ENCODE measurements around the gene UCHL1. TPM values are rescaled to one million over a fixed set of nuclear protein-coding genes. Genes with fewer than 3 reads are reported as not detected.

Gene UCHL1
- 375 and 768 TPM in 2 replicates for total RNA-seq

DNA sequence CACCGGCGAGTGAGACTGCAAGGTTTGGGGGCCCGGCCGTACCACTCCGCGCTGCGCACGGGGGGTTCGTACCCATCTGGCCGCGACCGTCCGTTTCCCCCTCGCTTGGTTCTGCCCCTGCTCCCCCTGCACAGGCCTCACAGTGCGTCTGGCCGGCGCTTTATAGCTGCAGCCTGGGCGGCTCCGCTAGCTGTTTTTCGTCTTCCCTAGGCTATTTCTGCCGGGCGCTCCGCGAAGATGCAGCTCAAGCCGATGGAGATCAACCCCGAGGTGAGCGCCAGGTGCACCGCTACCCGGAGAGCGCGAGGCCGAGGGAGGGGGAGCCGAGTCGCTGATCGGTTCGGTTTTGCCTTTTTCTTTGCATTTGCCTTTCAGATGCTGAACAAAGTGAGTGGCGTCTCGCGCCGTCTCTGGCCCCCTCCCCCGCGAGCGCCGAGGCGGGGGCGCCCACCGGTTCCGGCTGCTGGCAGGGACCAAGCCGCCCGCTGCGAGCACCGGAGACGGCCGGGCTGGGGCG, at the start of gene UCHL1:
Gene UCHL1 (plus strand): TSS at position 189 of the 517 bp plus-strand sequence. CDS start 49 bp downstream, at position 238.

DNA sequence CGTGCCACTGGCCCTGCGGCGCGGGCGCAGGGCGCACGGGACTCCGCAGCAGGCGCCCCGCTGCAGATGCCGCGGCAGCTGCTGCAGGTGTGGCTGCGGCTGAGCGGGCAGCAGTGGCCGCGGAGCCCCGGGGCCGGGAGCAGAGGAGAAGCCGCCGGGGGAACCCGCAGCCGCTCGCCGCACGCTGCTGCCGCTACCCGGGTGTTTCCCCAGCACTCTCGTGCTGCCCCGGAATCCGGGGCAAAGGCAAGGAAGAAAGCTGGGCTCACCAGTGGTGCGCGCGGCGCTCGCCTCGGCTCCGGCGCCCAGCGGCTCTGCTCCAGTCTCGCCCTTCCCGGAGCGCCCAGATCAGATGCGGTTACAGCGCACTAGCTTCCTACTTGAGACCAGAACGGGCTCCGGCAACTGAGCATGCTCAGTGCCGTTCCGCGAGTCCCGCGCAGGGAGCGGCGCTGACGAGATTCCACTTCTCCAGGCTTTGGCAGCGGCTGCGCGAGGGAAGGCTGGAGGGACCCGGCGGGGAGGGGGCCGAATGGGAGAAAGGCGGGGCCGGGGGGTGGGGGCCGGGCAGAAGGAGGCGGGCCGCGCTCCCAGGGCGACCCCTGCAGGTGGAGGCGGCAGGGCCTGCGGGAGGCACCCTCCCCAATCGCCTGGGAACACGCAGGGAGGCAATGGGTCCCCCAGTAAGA, 42.4 kb upstream of the UCHL1 start, which contains the start of gene APBB2:
Gene APBB2 (minus strand): TSS at position 407 of the 689 bp plus-strand sequence. CDS start 181,288 bp downstream, outside the sequence.

Small RNA genes within 50 kb of the gene (small RNA-seq; reads per million reads assigned to genes)
- gene RF00019 = not detected

Other genes with a start within 250 kb of the UCHL1 start
- gene APBB2, start 42.4 kb upstream of the UCHL1 start, total RNA-seq = 260 and 271 TPM in 2 replicates